Mesenchymal stem cell (in vitro differentiated cells and primary cell): ENCODE results near the gene TMEM89.

ENCODE experiments used
- DNase-seq: peaks from one replicate; pipeline ENCODE4 v3.0.0-alpha.2; 2013
- H2AFZ ChIP-seq: one replicate; pipeline ENCODE4 v1.6.1; 2013; ENCODE audit warnings: low read depth, mild to moderate bottlenecking, control low read depth, inconsistent platforms, low read length, moderate library complexity
- H2AK5ac ChIP-seq: 2 replicates; pipeline ENCODE4 v1.6.1; 2013; ENCODE audit warnings: low read length, moderate library complexity, mild to moderate bottlenecking, inconsistent platforms; ENCODE audit not compliant: severe bottlenecking
- H2BK120ac ChIP-seq: one replicate; pipeline ENCODE4 v1.6.1; 2013; ENCODE audit warnings: low read depth, mild to moderate bottlenecking, inconsistent platforms, low read length, moderate library complexity
- H2BK12ac ChIP-seq, 2 experiments: one replicate each; pipeline ENCODE4 v1.6.1; 2013; ENCODE audit warnings: inconsistent platforms in 2 of 2, low read length in 2 of 2, mild to moderate bottlenecking in 2 of 2, moderate library complexity in 2 of 2, control low read depth in 1 of 2
- H2BK15ac ChIP-seq: one replicate; pipeline ENCODE4 v1.6.1; 2013; ENCODE audit warnings: mild to moderate bottlenecking, low read depth, inconsistent platforms; ENCODE audit not compliant: poor library complexity, severe bottlenecking
- H2BK5ac ChIP-seq: 2 replicates; pipeline ENCODE4 v1.6.1; 2013; ENCODE audit warnings: low read depth, mild to moderate bottlenecking, low read length, control low read depth, inconsistent platforms; ENCODE audit not compliant: poor library complexity, severe bottlenecking
- H3K14ac ChIP-seq, 2 experiments: one replicate each; pipeline ENCODE4 v1.6.1; 2013; ENCODE audit warnings: inconsistent platforms in 2 of 2, low read length in 2 of 2, control low read depth in 1 of 2, mild to moderate bottlenecking in 1 of 2, moderate library complexity in 1 of 2
- H3K18ac ChIP-seq, 2 experiments: one replicate each; pipeline ENCODE4 v1.6.1; 2013; ENCODE audit warnings: inconsistent platforms in 2 of 2, low read length in 2 of 2, control low read depth in 1 of 2, low read depth in 1 of 2, mild to moderate bottlenecking in 1 of 2
- H3K23ac ChIP-seq, 2 experiments: one replicate each; pipeline ENCODE4 v1.6.1; 2013; ENCODE audit warnings: inconsistent platforms in 2 of 2, low read length in 2 of 2, mild to moderate bottlenecking in 2 of 2, moderate library complexity in 2 of 2, control low read depth in 1 of 2
- H3K27ac ChIP-seq: 2 replicates; pipeline ENCODE4 v1.5.1; 2013; ENCODE audit warnings: mild to moderate bottlenecking, moderate library complexity, low read length, control low read depth, inconsistent platforms; ENCODE audit not compliant: poor library complexity, severe bottlenecking
- H3K27me3 ChIP-seq, 2 experiments: 2 replicates each; pipeline versions ENCODE4 v1.6.1 to v1.7.0; 2013; ENCODE audit warnings: low read length in 2 of 2, mild to moderate bottlenecking in 2 of 2, moderate library complexity in 2 of 2, control low read depth in 1 of 2, inconsistent platforms in 1 of 2; ENCODE audit not compliant: control insufficient read depth in 1 of 2, insufficient read depth in 1 of 2
- H3K36me3 ChIP-seq, 2 experiments: 2 replicates each; pipeline versions ENCODE4 v1.6.1 to v1.7.0; 2013; ENCODE audit warnings: low read length in 2 of 2, control low read depth in 1 of 2, inconsistent platforms in 1 of 2, low read depth in 1 of 2, mild to moderate bottlenecking in 1 of 2; ENCODE audit not compliant: insufficient read depth in 2 of 2, control insufficient read depth in 1 of 2
- H3K4ac ChIP-seq, 2 experiments: one replicate each; pipeline ENCODE4 v1.6.1; 2013; ENCODE audit warnings: inconsistent platforms in 2 of 2, low read length in 2 of 2, mild to moderate bottlenecking in 2 of 2, moderate library complexity in 2 of 2, control low read depth in 1 of 2, low read depth in 1 of 2
- H3K4me1 ChIP-seq: 2 replicates; pipeline ENCODE4 v1.6.1; 2013; ENCODE audit warnings: low read depth, low read length, control low read depth; ENCODE audit not compliant: control insufficient read depth, insufficient read depth
- H3K4me2 ChIP-seq: 2 replicates; pipeline ENCODE4 v1.6.1; 2013; ENCODE audit warnings: low read length, mild to moderate bottlenecking, inconsistent platforms; ENCODE audit not compliant: poor library complexity, severe bottlenecking
- H3K4me3 ChIP-seq, 2 experiments: 2 replicates each; pipeline versions ENCODE4 v1.5.1 to v1.7.0; 2013; ENCODE audit warnings: low read length in 2 of 2, mild to moderate bottlenecking in 2 of 2, control low read depth in 1 of 2, low read depth in 1 of 2; ENCODE audit not compliant: insufficient read depth in 1 of 2
- H3K79me1 ChIP-seq: replicated peaks from 2 replicates; pipeline ENCODE4 v1.6.1; 2013; ENCODE audit warnings: mild to moderate bottlenecking, control low read depth, low read length, inconsistent platforms; ENCODE audit not compliant: poor library complexity, severe bottlenecking
- H3K9ac ChIP-seq: 2 replicates; pipeline ENCODE4 v1.7.0; 2013; ENCODE audit warnings: mild to moderate bottlenecking, low read length, moderate library complexity
- H3K9me3 ChIP-seq: 2 replicates; pipeline ENCODE4 v1.7.0; 2013; ENCODE audit warnings: mild to moderate bottlenecking, low read length; ENCODE audit not compliant: control insufficient read depth
- H4K8ac ChIP-seq: one replicate; pipeline ENCODE4 v1.6.1; 2013; ENCODE audit warnings: inconsistent platforms, mild to moderate bottlenecking, low read length, moderate library complexity
- H4K91ac ChIP-seq: one replicate; pipeline ENCODE4 v1.6.1; 2013; ENCODE audit warnings: mild to moderate bottlenecking, low read length, inconsistent platforms
- WGBS: methylation state at CpG from one replicate; pipeline ENCODE4 v1.1.7; 2013; ENCODE audit warnings: mixed read lengths; 5-methylcytosine and 5-hydroxymethylcytosine counted together

TMEM89 gene

DNA sequence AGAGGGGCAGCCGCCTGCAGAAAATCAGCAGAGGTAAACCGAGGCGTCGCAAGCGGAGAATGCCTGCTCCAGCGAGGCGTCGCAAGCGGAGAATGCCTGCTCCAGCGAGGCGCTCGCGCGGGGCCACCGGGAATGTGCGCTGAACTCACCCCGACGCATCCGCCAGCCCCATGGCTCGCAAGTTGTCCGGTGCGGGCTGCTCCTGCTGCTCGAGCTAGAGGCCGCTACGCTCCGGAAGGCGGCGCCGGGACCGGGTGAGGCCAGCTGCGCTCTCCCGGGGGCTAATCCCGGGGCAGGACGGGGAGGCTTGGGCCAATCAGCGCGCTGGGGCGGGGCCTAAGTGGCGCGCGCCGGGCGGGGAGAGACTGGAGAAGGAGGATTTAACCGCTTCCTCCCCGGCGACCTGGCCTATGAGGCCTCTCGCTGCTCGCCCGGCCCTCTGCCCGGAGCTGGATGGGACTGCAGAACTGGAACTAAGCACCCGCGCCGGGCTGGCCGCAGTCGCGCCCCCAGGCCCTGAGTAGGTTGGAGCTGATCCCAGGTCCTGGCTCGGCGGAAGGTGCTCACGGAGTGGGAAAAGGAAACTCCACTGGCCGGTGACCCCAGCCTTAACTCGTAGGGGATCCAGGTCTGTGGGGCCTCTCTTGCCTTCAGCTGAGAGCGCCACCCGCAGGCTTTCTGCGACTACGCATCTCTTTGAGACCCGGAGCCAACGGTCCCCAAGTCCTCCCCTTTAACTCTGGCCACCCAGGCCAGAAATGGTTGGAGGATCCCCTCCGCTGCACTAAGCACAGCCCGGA lies 13.9 kb upstream of the TMEM89 start, which contains the start of gene SLC26A6:
SLC26A6 (minus strand) TSS at position 240 of the 800 bp plus-strand sequence; CDS start at position 172, 68 bp downstream.
- H3K4me2 ChIP-seq, result peak within 1 kb of the TSS; percentile 90
- H3K27ac ChIP-seq, result peak within 1 kb of the TSS; percentile 73

DNA sequence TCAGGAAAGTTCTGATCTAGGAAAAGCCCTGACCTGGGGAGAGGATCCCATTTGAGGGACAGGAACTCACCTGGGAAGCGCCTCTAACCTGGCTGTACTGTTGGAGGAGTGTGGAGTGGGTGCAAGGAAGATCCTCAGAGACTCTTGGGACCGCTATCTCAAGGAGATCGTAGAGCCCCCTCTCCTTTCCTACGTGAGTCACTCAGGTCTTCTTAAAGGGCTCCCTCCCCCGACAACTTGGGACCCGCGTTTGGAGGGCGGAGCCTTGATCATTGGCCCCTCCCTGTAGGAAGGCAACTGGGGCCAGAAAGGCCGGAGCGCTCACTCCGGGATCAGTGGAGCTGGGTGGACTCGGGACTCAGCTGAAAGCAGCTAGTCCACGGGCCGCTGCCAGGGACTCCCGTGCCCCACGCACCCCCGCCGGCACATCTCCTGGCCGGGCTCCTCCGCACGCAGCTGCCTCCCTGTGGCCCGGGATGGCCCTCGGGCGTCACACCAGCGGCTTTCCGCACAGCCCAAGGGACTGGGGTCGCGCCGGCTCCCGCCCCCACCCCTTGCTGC lies 13.2 kb upstream of the TMEM89 start:
- peaks cover 43% of the 10 kb centered on the region for H3K79me1 ChIP-seq
- peak overlapping the region; percentile 61 for H3K27ac ChIP-seq
- peak overlapping the region; percentile 72 for H2AFZ ChIP-seq
- peak overlapping the region; percentile 74 for H2BK15ac ChIP-seq
- peaks cover 23% of the 10 kb centered on the region for H3K4me1 ChIP-seq
- H3K18ac ChIP-seq, result peak overlapping the region; percentile 91 to 97
- H2BK12ac ChIP-seq, result peak overlapping the region in 1 of 2 experiments; percentile 86
- no peaks in the 10 kb centered on the region for H3K9me3 ChIP-seq
- peak overlapping the region; percentile 92 for H3K9ac ChIP-seq
- H4K91ac ChIP-seq, result peak overlapping the region; percentile 78
- peak overlapping the region; percentile 87 to 93 for H3K4me3 ChIP-seq
- H3K14ac ChIP-seq, result peak overlapping the region in 1 of 2 experiments; percentile 99
- H2AK5ac ChIP-seq, result peak overlapping the region; percentile 24
- peaks cover 38 to 48% of the 10 kb centered on the region in 2 experiments for H3K36me3 ChIP-seq
- H3K4ac ChIP-seq, result peak overlapping the region; percentile 51 to 90
- peak overlapping the region in 1 of 2 experiments; percentile 95 for H3K23ac ChIP-seq
- peak overlapping the region; percentile 7 for H2BK120ac ChIP-seq
- WGBS, result under 1% methylated on average over 29 of the region's 30 CpGs
- H2BK5ac ChIP-seq, result peak overlapping the region; percentile 58
- peak overlapping the region; percentile 75 for H4K8ac ChIP-seq
- peak overlapping the region; percentile 76 for H3K4me2 ChIP-seq
- peaks cover 0 to 3% of the 10 kb centered on the region in 2 experiments for H3K27me3 ChIP-seq
- peak; percentile 75 for DNase-seq

More for the DNA sequence above, 13.9 kb upstream of the TMEM89 start, which contains the start of gene SLC26A6:
- Histone ChIP-seq H3K36me3 (peaks cover 31 to 48% of the 10 kb centered on the region in 2 experiments), H3K23ac (peak within 1 kb of the TSS in 1 of 2 experiments; percentile 95), H2BK12ac (peak within 1 kb of the TSS in 1 of 2 experiments; percentile 86), H2AFZ (peak within 1 kb of the TSS; percentile 72), H3K9ac (peak within 1 kb of the TSS; percentile 92), H4K91ac (peak within 1 kb of the TSS; percentile 78), H2BK5ac (peak within 1 kb of the TSS; percentile 58), H4K8ac (peak within 1 kb of the TSS; percentile 76), H3K14ac (peak within 1 kb of the TSS in 1 of 2 experiments; percentile 99), H3K79me1 (peaks cover 41% of the 10 kb centered on the region), H2BK15ac (peak within 1 kb of the TSS; percentile 74), H3K4me1 (peaks cover 24% of the 10 kb centered on the region), H3K9me3 (no peaks in the 10 kb centered on the region), H3K4ac (peak within 1 kb of the TSS; percentile 51 to 90), H3K27me3 (peaks cover 0 to 3% of the 10 kb centered on the region in 2 experiments), H2BK120ac (peak within 1 kb of the TSS; percentile 7), H2AK5ac (peak within 1 kb of the TSS; percentile 24), H3K18ac (peak within 1 kb of the TSS; percentile 91 to 97), H3K4me3 (peak within 1 kb of the TSS; percentile 87 to 93)
- WGBS, result under 1% methylated on average over 57 of the region's 68 CpGs
- peak; percentile 98 for DNase-seq

DNA sequence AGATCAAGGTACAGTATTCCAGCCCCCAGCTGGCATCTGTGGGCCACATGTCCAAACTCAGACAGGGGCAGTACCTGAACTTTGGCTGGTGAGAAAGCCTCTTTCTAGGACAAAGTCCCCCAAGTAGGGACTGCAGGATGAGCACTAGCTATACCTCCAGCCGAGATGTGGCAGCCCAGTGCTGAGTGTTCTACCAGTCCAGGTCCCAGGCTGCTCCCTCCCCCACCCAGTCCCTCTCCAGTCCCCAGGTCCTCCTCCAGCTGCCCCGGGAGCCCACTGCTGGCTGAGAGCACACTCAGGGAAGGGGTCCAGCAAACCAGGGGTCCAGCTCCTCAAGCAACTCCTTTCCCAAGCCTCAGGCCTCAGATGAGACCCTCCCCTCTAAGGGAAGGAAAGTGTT lies 12.2 kb upstream of the TMEM89 start:
- H3K36me3 ChIP-seq, result peaks cover 48 to 51% of the 10 kb centered on the region in 2 experiments
- no peak overlapping the region for H3K27ac ChIP-seq
- H3K18ac ChIP-seq, result no peak overlapping the region
- DNase-seq, result no peak
- no peak overlapping the region for H2BK5ac ChIP-seq
- H3K4ac ChIP-seq, result no peak overlapping the region
- peaks cover 47% of the 10 kb centered on the region for H3K79me1 ChIP-seq
- no peak overlapping the region for H3K14ac ChIP-seq
- peaks cover 23% of the 10 kb centered on the region for H3K4me1 ChIP-seq
- H3K4me3 ChIP-seq, result peak overlapping the region in 1 of 2 experiments; percentile 93
- H4K8ac ChIP-seq, result no peak overlapping the region
- peaks cover 0 to under 1% of the 10 kb centered on the region in 2 experiments for H3K27me3 ChIP-seq
- H3K9ac ChIP-seq, result peak overlapping the region; percentile 92
- no peak overlapping the region for H3K4me2 ChIP-seq
- no peak overlapping the region for H2BK120ac ChIP-seq
- H2AFZ ChIP-seq, result no peak overlapping the region
- H3K9me3 ChIP-seq, result no peaks in the 10 kb centered on the region
- H2BK12ac ChIP-seq, result no peak overlapping the region
- no peak overlapping the region for H4K91ac ChIP-seq
- 96% methylated on average over 2 of the region's 2 CpGs for WGBS
- no peak overlapping the region for H2AK5ac ChIP-seq
- H2BK15ac ChIP-seq, result peak overlapping the region; percentile 56
- H3K23ac ChIP-seq, result no peak overlapping the region

DNA sequence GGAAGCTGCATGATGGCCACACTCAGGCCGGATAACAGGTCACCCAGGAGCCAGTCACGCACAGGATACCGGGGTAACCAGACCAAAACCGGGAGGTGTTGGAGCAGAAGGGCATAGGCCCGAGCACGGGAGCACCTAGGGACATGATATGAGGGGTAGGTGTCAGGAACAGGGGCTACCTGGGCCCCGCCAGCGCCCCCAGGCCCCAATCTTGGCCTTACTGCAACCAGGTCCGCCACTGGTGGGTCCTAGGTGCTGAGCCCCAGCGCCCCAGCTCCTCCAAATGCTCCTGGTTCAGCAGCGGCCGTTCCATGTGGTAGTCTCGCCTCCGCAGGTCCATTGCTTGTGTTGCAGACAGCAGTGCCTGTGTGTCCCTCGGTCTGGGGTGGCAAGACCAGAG lies 11.7 kb upstream of the TMEM89 start:
- no peak for DNase-seq
- no peak overlapping the region for H3K4me2 ChIP-seq
- H3K27ac ChIP-seq, result no peak overlapping the region
- H3K4ac ChIP-seq, result no peak overlapping the region
- WGBS, result 98% methylated on average over 15 of the region's 15 CpGs
- no peak overlapping the region for H4K8ac ChIP-seq
- no peak overlapping the region for H3K9ac ChIP-seq
- no peak overlapping the region for H2BK5ac ChIP-seq
- H4K91ac ChIP-seq, result no peak overlapping the region
- H3K4me3 ChIP-seq, result no peak overlapping the region
- no peak overlapping the region for H2AFZ ChIP-seq
- H3K36me3 ChIP-seq, result peaks cover 51 to 56% of the 10 kb centered on the region in 2 experiments
- no peak overlapping the region for H2BK12ac ChIP-seq
- H3K27me3 ChIP-seq, result no peaks in the 10 kb centered on the region
- H3K9me3 ChIP-seq, result no peaks in the 10 kb centered on the region
- no peak overlapping the region for H2AK5ac ChIP-seq
- peaks cover 47% of the 10 kb centered on the region for H3K79me1 ChIP-seq
- no peak overlapping the region for H2BK15ac ChIP-seq
- no peak overlapping the region for H2BK120ac ChIP-seq
- no peak overlapping the region for H3K14ac ChIP-seq
- no peak overlapping the region for H3K23ac ChIP-seq
- H3K4me1 ChIP-seq, result peaks cover 23% of the 10 kb centered on the region
- H3K18ac ChIP-seq, result no peak overlapping the region
